Neural progenitor cell (in vitro differentiated cells): Measurements from ENCODE around the gene PACRG. TPM values are rescaled to one million over a fixed set of nuclear protein-coding genes. Genes with fewer than 3 reads are reported as not detected.

ENCODE experiments used
- DNase-seq: peaks from one replicate; pipeline ENCODE4 v3.0.0-alpha.2; 2016; ENCODE audit warnings: low spot score
- H2AFZ ChIP-seq: fragments of 200-600 bp; sonication (generic); replicated peaks from 2 replicates; pipeline ENCODE4 v1.6.1; 2016; ENCODE audit warnings: antibody characterized with exemption
- H3F3A ChIP-seq: fragments of 200-600 bp; sonication (generic); 2 replicates; pipeline ENCODE4 v1.6.1; 2016; ENCODE audit warnings: antibody characterized with exemption, low read depth
- H3K27ac ChIP-seq: fragments of 200-600 bp; sonication (generic); 2 replicates; pipeline ENCODE4 v1.5.1; 2016; ENCODE audit warnings: mild to moderate bottlenecking
- H3K27me3 ChIP-seq: fragments of 200-600 bp; sonication (generic); 2 replicates; pipeline ENCODE4 v1.6.1; 2016; ENCODE audit warnings: mild to moderate bottlenecking, moderate library complexity
- H3K36me3 ChIP-seq: fragments of 200-600 bp; sonication (generic); 2 replicates; pipeline ENCODE4 v1.5.1; 2016
- H3K4me1 ChIP-seq: fragments of 200-600 bp; sonication (generic); 2 replicates; pipeline ENCODE4 v1.6.1; 2016; ENCODE audit warnings: mixed run types
- H3K4me2 ChIP-seq: fragments of 200-600 bp; sonication (generic); 2 replicates; pipeline ENCODE4 v1.6.1; 2016
- H3K4me3 ChIP-seq: fragments of 200-600 bp; sonication (generic); 2 replicates; pipeline ENCODE4 v1.5.1; 2016
- H3K79me2 ChIP-seq: fragments of 200-600 bp; sonication (generic); 2 replicates; pipeline ENCODE4 v1.6.1; 2016; ENCODE audit warnings: low read depth
- H3K9ac ChIP-seq: fragments of 200-600 bp; sonication (generic); 2 replicates; pipeline ENCODE4 v1.6.1; 2016
- H3K9me3 ChIP-seq: fragments of 200-600 bp; sonication (generic); 2 replicates; pipeline ENCODE4 v1.5.1; 2016; ENCODE audit warnings: low read depth
- H4K20me1 ChIP-seq: fragments of 200-600 bp; sonication (generic); 2 replicates; pipeline ENCODE4 v1.6.1; 2016; ENCODE audit warnings: low read depth
- H3K27ac Mint-ChIP-seq: 3 replicates; pipeline ENCODE4 v1.8.0; 2021; ENCODE audit warnings: mixed read lengths
- H3K27me3 Mint-ChIP-seq: 2 replicates; pipeline ENCODE4 v1.8.0; 2022; ENCODE audit warnings: low read depth, mild to moderate bottlenecking, inconsistent platforms, moderate library complexity, mixed read lengths; ENCODE audit not compliant: insufficient read depth
- H3K36me3 Mint-ChIP-seq: 3 replicates; pipeline ENCODE4 v1.8.0; 2021; ENCODE audit warnings: mixed read lengths
- H3K4me1 Mint-ChIP-seq: 3 replicates; pipeline ENCODE4 v1.8.0; 2021; ENCODE audit warnings: mixed read lengths
- H3K4me3 Mint-ChIP-seq: 3 replicates; pipeline ENCODE4 v1.8.0; 2021; ENCODE audit warnings: mild to moderate bottlenecking, moderate library complexity, mixed read lengths
- H3K9me3 Mint-ChIP-seq: 3 replicates; pipeline ENCODE4 v1.8.0; 2020; ENCODE audit warnings: mixed read lengths
- EZH2 ChIP-seq: fragments of 200-600 bp; sonication (generic); IDR thresholded peaks from 2 replicates; pipeline ENCODE4 v1.6.1; 2017; ENCODE audit warnings: antibody characterized with exemption, mild to moderate bottlenecking, moderate library complexity
- EZH2phosphoT487 ChIP-seq: fragments of 200-600 bp; sonication (generic); IDR thresholded peaks from 2 replicates; pipeline ENCODE4 v1.6.1; 2017; ENCODE audit warnings: antibody characterized with exemption
- total RNA-seq: library from RNA; depleted of rRNA; stranded (reverse); fragments of >200 nt; gene quantifications from 2 replicates; pipeline ENCODE4 v1.2.3, GENCODE V29; 2015; ENCODE audit warnings: low replicate concordance
- TF ChIP-seq, protein P1 (sequence below): fragments of 200-600 bp; sonication (generic); IDR thresholded peaks from 2 replicates; pipeline ENCODE4 v1.5.1; 2017; ENCODE audit warnings: antibody characterized with exemption, mild to moderate bottlenecking

The PACRG gene
- total RNA-seq, 1 donor from 2014 or later: 0.30 TPM

- no peaks in the 10 kb centered on the region for H3K36me3 Mint-ChIP-seq
- H3K27ac ChIP-seq: no peak overlapping the region
- no peaks in the 10 kb centered on the region for H3K9me3 ChIP-seq
- H3K4me1 ChIP-seq: no peaks in the 10 kb centered on the region
- no peaks in the 10 kb centered on the region for H3K27me3 ChIP-seq
- no peaks in the 10 kb centered on the region for H3K9me3 Mint-ChIP-seq
- H3K4me2 ChIP-seq: no peak overlapping the region
- no peaks in the 10 kb centered on the region for H3K27me3 Mint-ChIP-seq
- H4K20me1 ChIP-seq: no peaks in the 10 kb centered on the region
- H3K9ac ChIP-seq: no peak overlapping the region
- no peak for TF ChIP-seq EZH2
- TF ChIP-seq, protein P1, sequence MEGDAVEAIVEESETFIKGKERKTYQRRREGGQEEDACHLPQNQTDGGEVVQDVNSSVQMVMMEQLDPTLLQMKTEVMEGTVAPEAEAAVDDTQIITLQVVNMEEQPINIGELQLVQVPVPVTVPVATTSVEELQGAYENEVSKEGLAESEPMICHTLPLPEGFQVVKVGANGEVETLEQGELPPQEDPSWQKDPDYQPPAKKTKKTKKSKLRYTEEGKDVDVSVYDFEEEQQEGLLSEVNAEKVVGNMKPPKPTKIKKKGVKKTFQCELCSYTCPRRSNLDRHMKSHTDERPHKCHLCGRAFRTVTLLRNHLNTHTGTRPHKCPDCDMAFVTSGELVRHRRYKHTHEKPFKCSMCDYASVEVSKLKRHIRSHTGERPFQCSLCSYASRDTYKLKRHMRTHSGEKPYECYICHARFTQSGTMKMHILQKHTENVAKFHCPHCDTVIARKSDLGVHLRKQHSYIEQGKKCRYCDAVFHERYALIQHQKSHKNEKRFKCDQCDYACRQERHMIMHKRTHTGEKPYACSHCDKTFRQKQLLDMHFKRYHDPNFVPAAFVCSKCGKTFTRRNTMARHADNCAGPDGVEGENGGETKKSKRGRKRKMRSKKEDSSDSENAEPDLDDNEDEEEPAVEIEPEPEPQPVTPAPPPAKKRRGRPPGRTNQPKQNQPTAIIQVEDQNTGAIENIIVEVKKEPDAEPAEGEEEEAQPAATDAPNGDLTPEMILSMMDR: no peak
- TF ChIP-seq EZH2phosphoT487: no peak
- H3F3A ChIP-seq: no peaks in the 10 kb centered on the region
- peaks cover 6% of the 10 kb centered on the region for H3K4me1 Mint-ChIP-seq
- no peak for DNase-seq
- peak overlapping the region; percentile 65 for H2AFZ ChIP-seq
- no peak overlapping the region for H3K27ac Mint-ChIP-seq
- no peak overlapping the region for H3K4me3 Mint-ChIP-seq
- H3K36me3 ChIP-seq: no peaks in the 10 kb centered on the region
- no peak overlapping the region for H3K4me3 ChIP-seq
- no peaks in the 10 kb centered on the region for H3K79me2 ChIP-seq
Measured at GRCh38 chr6:162817196-162817595, 89.4 kb downstream of the PACRG start.

- Histone ChIP-seq H4K20me1 (no peaks in the 10 kb centered on the region), H3K79me2 (no peaks in the 10 kb centered on the region), H3K4me3 (no peak overlapping the region), H3K36me3 (no peaks in the 10 kb centered on the region), H3K27ac (no peak overlapping the region), H3K4me2 (no peak overlapping the region), H3K4me1 (peaks cover under 1% of the 10 kb centered on the region), H3F3A (no peaks in the 10 kb centered on the region), H3K9ac (no peak overlapping the region), H3K9me3 (no peaks in the 10 kb centered on the region), H2AFZ (no peak overlapping the region), H3K27me3 (no peaks in the 10 kb centered on the region)
- TF ChIP-seq EZH2 (no peak), EZH2phosphoT487 (no peak)
- TF ChIP-seq, protein P1: no peak
- Mint-ChIP-seq H3K27me3 (no peaks in the 10 kb centered on the region), H3K4me3 (no peak overlapping the region), H3K36me3 (peaks cover 1% of the 10 kb centered on the region), H3K9me3 (no peaks in the 10 kb centered on the region), H3K4me1 (peaks cover 10% of the 10 kb centered on the region), H3K27ac (no peak overlapping the region)
- DNase-seq: no peak
Measured at GRCh38 chr6:162819284-162819683, 91.5 kb downstream of the PACRG start.

- TF ChIP-seq, protein P1: no peak
- no peak for TF ChIP-seq EZH2
- TF ChIP-seq EZH2phosphoT487: no peak
Measured at GRCh38 chr6:162821102-162821501, 93.3 kb downstream of the PACRG start.

More at GRCh38 chr6:162821102-162821501, 93.3 kb downstream of the PACRG start:
- H4K20me1 ChIP-seq: no peaks in the 10 kb centered on the region
- Mint-ChIP-seq H3K4me1 (peaks cover 21% of the 10 kb centered on the region), H3K27ac (no peak overlapping the region), H3K27me3 (no peaks in the 10 kb centered on the region), H3K36me3 (peaks cover 3% of the 10 kb centered on the region), H3K4me3 (no peak overlapping the region), H3K9me3 (no peaks in the 10 kb centered on the region)
- H3K9me3 ChIP-seq: no peaks in the 10 kb centered on the region
- no peaks in the 10 kb centered on the region for H3K27me3 ChIP-seq
- peaks cover 14% of the 10 kb centered on the region for H3K4me1 ChIP-seq
- no peaks in the 10 kb centered on the region for H3F3A ChIP-seq
- no peak overlapping the region for H3K4me2 ChIP-seq
- H3K4me3 ChIP-seq: no peak overlapping the region
- no peak overlapping the region for H2AFZ ChIP-seq
- H3K27ac ChIP-seq: no peak overlapping the region
- no peak for DNase-seq
- no peak overlapping the region for H3K9ac ChIP-seq
- H3K79me2 ChIP-seq: no peaks in the 10 kb centered on the region
- no peaks in the 10 kb centered on the region for H3K36me3 ChIP-seq
